ENCODE results near the gene CTSF. TPM values are rescaled to one million over a fixed set of nuclear protein-coding genes. Genes with fewer than 3 reads are reported as not detected.

The CTSF gene
- total RNA-seq, 1 experiment from 2014 or later: 0.98 TPM

DNA sequence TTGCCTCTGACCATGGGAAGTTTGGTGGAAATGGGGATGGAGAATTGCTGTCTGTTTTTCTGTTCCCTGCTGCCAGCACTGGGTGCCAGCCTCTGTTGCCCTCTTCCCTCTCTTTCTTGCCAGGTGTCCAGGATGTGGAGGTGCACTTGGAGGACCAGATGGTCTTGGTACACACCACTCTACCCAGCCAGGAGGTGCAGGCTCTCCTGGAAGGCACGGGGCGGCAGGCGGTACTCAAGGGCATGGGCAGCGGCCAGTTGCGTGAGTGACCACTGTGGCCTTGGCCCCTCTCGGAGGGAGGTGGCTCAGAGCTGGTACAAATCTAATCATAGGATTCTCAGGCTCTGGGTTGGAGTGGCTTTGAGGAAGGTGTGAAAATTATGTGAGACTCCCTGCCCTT, 30.6 kb upstream of the CTSF start:
- DNase-seq: no peak
- Histone ChIP-seq H3K23ac (ENCODE audit: insufficient read length, low read depth, low read length) (no peak overlapping the region), H4K20me1 (ENCODE audit: control insufficient read depth, insufficient read depth, insufficient read length) (no peaks in the 10 kb centered on the region), H3K27me3 (ENCODE audit: insufficient read depth, low read length) (no peaks in the 10 kb centered on the region), H2BK12ac (ENCODE audit: insufficient read length, low read depth, low read length) (no peak overlapping the region), H4K91ac (ENCODE audit: insufficient read length, low read depth, low read length) (no peak overlapping the region), H3K27ac (ENCODE audit: insufficient read length, low read depth, low read length) (no peak overlapping the region), H3K4me2 (ENCODE audit: insufficient read depth, insufficient read length, low read length) (no peak overlapping the region), H3K56ac (ENCODE audit: insufficient read length, low read depth, low read length) (no peak overlapping the region), H2BK20ac (ENCODE audit: low read depth, low read length, poor library complexity, severe bottlenecking) (no peak overlapping the region), H3K23me2 (ENCODE audit: insufficient read length, low read depth, low read length, poor library complexity, severe bottlenecking) (no peaks in the 10 kb centered on the region), H3K79me2 (ENCODE audit: insufficient read depth, low read length) (no peaks in the 10 kb centered on the region), H3K14ac (ENCODE audit: insufficient read depth, low read length) (no peak overlapping the region), H3K79me1 (ENCODE audit: insufficient read depth, low read depth, low read length, poor library complexity, severe bottlenecking) (no peaks in the 10 kb centered on the region), H3K18ac (ENCODE audit: insufficient read length, low read depth, low read length) (no peak overlapping the region), H2AK5ac (ENCODE audit: insufficient read length, low read length) (no peak overlapping the region), H2BK15ac (ENCODE audit: low read depth, low read length) (no peak overlapping the region), H3K4me1 (ENCODE audit: insufficient read depth, low read length) (no peaks in the 10 kb centered on the region), H4K5ac (ENCODE audit: insufficient read length, low read depth, low read length) (no peak overlapping the region), H3K9ac (ENCODE audit: extremely low read depth, insufficient read length, low read length) (no peak overlapping the region), H2BK120ac (ENCODE audit: low read depth, low read length, poor library complexity, severe bottlenecking) (no peak overlapping the region), H3K9me3 (ENCODE audit: control insufficient read depth, low read depth, low read length) (no peaks in the 10 kb centered on the region), H2BK5ac (ENCODE audit: insufficient read length, low read length) (no peak overlapping the region), H4K8ac (replicated peaks; ENCODE audit: insufficient read length, low read depth, low read length) (no peak overlapping the region), H3T11ph (ENCODE audit: low read length) (no peak overlapping the region), H3K4ac (ENCODE audit: low read depth, low read length) (no peak overlapping the region), H2AFZ (ENCODE audit: low read length) (no peak overlapping the region)
- no CpG with 5 or more reads among the region's 6 CpGs for WGBS (ENCODE audit: extremely low coverage, insufficient read length, low lambda C conversion rate)
- TF ChIP-seq, protein P1, sequence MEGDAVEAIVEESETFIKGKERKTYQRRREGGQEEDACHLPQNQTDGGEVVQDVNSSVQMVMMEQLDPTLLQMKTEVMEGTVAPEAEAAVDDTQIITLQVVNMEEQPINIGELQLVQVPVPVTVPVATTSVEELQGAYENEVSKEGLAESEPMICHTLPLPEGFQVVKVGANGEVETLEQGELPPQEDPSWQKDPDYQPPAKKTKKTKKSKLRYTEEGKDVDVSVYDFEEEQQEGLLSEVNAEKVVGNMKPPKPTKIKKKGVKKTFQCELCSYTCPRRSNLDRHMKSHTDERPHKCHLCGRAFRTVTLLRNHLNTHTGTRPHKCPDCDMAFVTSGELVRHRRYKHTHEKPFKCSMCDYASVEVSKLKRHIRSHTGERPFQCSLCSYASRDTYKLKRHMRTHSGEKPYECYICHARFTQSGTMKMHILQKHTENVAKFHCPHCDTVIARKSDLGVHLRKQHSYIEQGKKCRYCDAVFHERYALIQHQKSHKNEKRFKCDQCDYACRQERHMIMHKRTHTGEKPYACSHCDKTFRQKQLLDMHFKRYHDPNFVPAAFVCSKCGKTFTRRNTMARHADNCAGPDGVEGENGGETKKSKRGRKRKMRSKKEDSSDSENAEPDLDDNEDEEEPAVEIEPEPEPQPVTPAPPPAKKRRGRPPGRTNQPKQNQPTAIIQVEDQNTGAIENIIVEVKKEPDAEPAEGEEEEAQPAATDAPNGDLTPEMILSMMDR (conservative IDR thresholded peaks at IDR 0.05): no peak
- H3K27me3 Mint-ChIP-seq (ENCODE audit: low read depth): no peaks in the 10 kb centered on the region
- H3K4me3 Mint-ChIP-seq: no peak overlapping the region
- H3K36me3 Mint-ChIP-seq (ENCODE audit: insufficient read depth in 1 of 3, low read depth in 3 of 3): peaks cover 2 to 58% (median 34%) of the 10 kb centered on the region in 3 experiments; a peak in 6 of 7 replicates
- no peaks in the 10 kb centered on the region for H3K9me3 Mint-ChIP-seq
- peaks cover 0 to 6% of the 10 kb centered on the region in 2 experiments; a peak in 2 of 4 replicates for H3K4me1 Mint-ChIP-seq
- H3K27ac Mint-ChIP-seq: no peak overlapping the region; a peak in 1 of 7 replicates
